ENCODE data around the gene MRPL44. TPM values are rescaled to one million over a fixed set of nuclear protein-coding genes. Genes with fewer than 3 reads are reported as not detected.
A peak's percentile ranks its signal among the peaks of the same experiment; 100 is the strongest.
"Not testable (repeated sequence)": the region's sequence is repeated elsewhere in the genome, so short reads cannot be mapped to it uniquely, and the experiment has no call there.

Gene MRPL44
- total RNA-seq, 1 donor = 69.6 TPM

DNA sequence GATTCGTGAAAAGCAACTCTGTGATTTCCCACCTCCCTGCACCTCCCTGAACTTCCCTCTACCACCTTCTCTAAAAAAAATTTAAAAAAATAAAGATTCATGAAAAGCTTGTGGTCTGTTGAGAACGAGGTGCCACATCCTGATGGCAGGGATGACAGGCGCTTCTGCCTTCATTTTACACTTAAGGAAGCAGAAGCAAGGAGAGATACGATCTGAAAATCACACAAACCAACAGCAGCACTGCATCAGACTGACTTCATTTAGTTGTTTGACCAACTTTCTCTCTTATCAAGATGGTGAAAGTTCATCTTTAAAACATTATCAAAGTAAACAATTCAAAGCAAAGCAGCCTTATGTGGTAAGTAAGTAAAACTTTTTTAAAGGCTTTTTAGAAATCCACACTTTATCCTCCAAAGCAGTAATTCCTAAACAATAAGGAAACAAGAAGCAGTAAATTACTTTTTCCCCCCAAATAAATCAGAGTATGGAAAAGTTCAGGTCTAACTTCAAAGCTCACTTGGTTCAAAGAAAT is 27.6 kb upstream of the MRPL44 start:
- H3K9me3 ChIP-seq (ENCODE audit: low read depth, low read length) = no peaks in the 10 kb centered on the region
- H3K4me1 ChIP-seq (ENCODE audit: insufficient read depth, low read length) = peaks cover 50% of the 10 kb centered on the region
- H3K4me3 ChIP-seq (ENCODE audit: low read length) = no peak overlapping the region
- H3K27me3 ChIP-seq (ENCODE audit: insufficient read depth, low read length) = no peaks in the 10 kb centered on the region

- Histone ChIP-seq H3K4me1 (ENCODE audit: insufficient read depth, low read length) (peaks cover 53% of the 10 kb centered on the region), H3K9me3 (ENCODE audit: low read depth, low read length) (no peaks in the 10 kb centered on the region), H3K4me3 (ENCODE audit: low read length) (no peak overlapping the region), H3K27me3 (ENCODE audit: insufficient read depth, low read length) (no peaks in the 10 kb centered on the region)
These were observed 26.9 kb upstream of the MRPL44 start for GRCh38 chr2:223930103-223930976.

DNA sequence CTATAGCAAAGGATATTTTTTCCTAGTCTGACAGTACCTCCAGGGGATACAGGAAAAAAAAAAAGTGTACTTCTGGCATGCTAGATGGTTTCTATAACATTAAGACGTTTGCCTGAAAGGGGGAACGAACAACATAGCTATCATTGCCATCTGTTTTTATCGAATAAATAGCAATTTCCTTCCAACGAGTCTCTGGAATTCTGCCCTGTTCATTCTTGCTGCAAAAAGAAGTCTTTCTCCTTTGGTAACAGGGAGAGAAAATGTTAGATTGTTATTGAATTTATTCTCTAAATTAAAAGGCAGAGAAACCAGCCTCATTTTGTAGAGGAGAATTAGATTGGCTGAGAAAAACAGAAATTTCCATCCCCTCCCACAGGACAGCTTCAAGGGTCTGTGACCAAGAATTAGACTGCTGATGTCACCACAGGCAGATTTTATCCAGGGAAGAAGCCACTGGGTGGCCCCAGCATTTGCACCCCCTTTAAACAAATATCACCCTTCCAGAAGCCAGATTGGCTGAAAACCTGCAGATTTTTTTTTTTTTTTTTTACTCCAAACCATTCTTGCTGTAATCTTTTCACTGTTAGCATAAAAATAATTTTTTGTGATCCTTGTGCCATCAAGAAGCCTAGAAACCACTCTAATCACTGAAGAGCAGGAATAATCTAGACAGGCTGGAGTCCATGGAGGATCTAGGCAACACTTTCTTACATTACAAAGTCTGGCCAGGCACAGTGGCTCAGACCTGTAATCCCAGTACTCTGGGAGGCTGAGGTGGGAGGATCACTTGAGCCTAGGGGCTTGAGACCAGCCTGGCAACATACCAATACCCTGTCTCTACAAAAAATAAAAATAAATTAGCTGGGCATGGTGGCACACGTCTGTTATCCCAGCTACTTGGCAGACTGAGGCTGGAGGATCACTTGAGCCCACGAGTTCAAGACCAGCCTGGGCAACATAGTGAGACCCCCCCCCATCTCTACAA is 24.2 kb upstream of the MRPL44 start:
- H3K9me3 ChIP-seq (ENCODE audit: low read depth, low read length) = no peaks in the 10 kb centered on the region
- H3K4me1 ChIP-seq (ENCODE audit: insufficient read depth, low read length) = peaks cover 60% of the 10 kb centered on the region

GRCh38 chr2:223934870-223935269 is 22.4 kb upstream of the MRPL44 start:
- Histone ChIP-seq H3K4me3 (ENCODE audit: low read length) (no peak overlapping the region), H3K9me3 (ENCODE audit: low read depth, low read length) (no peaks in the 10 kb centered on the region), H3K27me3 (ENCODE audit: insufficient read depth, low read length) (no peaks in the 10 kb centered on the region), H3K4me1 (ENCODE audit: insufficient read depth, low read length) (peaks cover 58% of the 10 kb centered on the region)

More for the DNA sequence above, 24.2 kb upstream of the MRPL44 start:
- H3K27me3 ChIP-seq (ENCODE audit: insufficient read depth, low read length) = no peaks in the 10 kb centered on the region
- H3K4me3 ChIP-seq (ENCODE audit: low read length) = no peak overlapping the region

DNA sequence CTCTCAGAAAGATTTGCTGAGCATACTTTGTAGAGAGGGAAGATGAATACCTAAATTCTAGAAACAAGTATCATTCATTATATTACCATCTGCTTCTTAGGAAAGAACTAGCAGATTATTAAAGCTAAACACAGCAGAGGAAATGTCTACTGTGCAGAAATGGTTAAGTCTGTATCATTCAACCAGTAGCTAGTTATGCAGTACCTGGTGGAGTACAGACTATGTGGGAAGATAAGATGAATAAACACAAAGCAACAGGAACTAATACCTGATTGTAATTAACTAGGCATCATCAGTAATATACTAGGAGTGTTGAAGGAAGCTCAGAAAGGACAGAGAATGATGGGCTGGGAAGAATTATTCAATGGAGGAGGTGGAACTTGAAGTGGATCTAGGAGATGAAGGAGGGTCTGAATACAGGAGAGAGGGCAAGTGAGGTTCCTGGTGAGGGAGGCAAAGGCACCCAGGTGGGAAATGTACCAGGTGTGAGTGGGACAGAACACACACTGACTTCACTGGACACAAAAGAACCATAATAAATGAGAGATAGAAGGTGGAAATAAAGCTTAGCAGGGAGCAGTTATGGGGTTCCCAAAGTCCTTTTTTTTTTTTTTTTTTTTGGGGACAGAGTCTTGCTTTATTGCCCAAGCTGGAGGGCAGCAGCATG is 21.7 kb upstream of the MRPL44 start:
- Histone ChIP-seq H3K4me1 (ENCODE audit: insufficient read depth, low read length) (peaks cover 51% of the 10 kb centered on the region), H3K4me3 (ENCODE audit: low read length) (no peak overlapping the region), H3K9me3 (ENCODE audit: low read depth, low read length) (no peaks in the 10 kb centered on the region), H3K27me3 (ENCODE audit: insufficient read depth, low read length) (no peaks in the 10 kb centered on the region)

DNA sequence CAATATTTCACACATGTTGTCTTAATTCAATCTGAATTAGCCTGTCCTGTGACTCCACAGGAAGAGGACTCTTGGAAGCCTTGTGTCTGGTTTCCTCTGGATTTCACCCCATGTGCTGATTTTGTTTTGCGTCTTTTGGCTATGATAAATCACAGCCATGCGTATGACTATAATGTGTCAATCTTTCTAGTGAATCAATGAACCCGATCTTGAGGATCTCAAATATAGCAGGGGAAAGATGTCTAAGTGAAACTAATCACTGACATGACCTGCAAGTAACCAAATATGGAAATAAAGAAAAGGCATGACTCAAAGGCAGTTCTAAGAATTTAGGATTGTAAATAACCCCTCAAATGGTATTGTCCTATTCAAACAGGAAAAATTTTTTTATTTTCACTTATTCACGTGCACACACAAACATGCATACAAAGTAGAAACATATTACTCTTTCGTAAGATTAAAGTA is 20.4 kb upstream of the MRPL44 start:
- no peaks in the 10 kb centered on the region for H3K9me3 ChIP-seq (ENCODE audit: low read depth, low read length)
- peaks cover 51% of the 10 kb centered on the region for H3K4me1 ChIP-seq (ENCODE audit: insufficient read depth, low read length)
- H3K4me3 ChIP-seq (ENCODE audit: low read length) = no peak overlapping the region
- H3K27me3 ChIP-seq (ENCODE audit: insufficient read depth, low read length) = no peaks in the 10 kb centered on the region

DNA sequence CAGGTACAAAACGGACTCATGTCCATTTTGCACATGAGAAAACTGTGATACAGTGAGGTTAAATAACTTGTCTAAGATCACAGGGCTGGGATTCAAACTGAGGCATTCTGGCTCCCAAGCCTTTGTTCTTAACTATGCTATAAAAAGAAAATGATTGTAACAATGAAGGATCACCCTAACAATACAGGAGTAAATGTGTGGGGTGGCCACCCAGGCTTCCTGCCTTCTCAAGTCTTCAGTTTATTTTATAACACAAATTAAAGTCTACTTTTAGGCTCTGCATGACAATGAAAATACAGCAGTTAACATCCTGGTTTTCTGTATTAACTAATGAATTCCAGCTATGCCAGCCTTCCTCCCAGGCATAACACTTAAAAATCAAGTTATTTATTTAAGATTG is 19.7 kb upstream of the MRPL44 start:
- no peak overlapping the region for H3K4me3 ChIP-seq (ENCODE audit: low read length)
- H3K4me1 ChIP-seq (ENCODE audit: insufficient read depth, low read length) = peaks cover 55% of the 10 kb centered on the region
- no peaks in the 10 kb centered on the region for H3K27me3 ChIP-seq (ENCODE audit: insufficient read depth, low read length)
- H3K9me3 ChIP-seq (ENCODE audit: low read depth, low read length) = no peaks in the 10 kb centered on the region

GRCh38 chr2:223939438-223939837 is 17.8 kb upstream of the MRPL44 start:
- not testable (repeated sequence) for H3K4me3 ChIP-seq (ENCODE audit: low read length); H3K27me3 ChIP-seq (ENCODE audit: insufficient read depth, low read length); H3K9me3 ChIP-seq (ENCODE audit: low read depth, low read length)
- peaks cover 57% of the 10 kb centered on the region for H3K4me1 ChIP-seq (ENCODE audit: insufficient read depth, low read length)

DNA sequence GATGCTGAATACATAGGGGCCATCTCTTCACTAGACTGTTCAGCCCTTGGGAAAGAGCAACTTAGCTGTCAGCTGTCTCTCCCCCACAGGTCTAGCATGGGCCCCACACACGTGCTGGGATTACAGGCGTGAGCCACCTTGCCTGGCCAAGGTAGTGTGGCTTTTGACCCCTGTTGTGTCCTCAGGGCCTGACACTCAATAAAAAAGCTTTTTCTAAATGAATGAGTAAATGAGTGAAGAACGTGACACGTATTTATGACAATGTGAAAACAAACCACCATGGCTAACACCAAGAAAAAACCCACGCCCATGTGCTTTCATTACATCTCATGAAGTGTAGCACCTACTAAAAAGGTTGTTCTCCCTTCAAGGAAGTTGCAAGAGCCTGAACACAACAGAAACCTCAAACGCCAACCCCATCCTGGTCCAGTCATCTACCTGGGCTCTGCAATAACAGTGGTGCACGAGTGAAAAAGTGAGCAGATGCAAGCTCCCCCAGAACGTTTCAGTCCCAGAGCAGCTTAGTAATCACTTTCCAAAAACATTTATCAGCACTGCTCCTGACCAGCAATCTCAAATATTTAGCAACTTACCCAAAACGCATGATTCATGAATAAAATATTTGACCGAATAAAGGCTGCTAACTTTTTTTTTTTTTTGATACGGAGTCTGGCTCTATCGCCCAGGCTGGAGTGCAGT is 15.5 kb upstream of the MRPL44 start:
- H3K27me3 ChIP-seq (ENCODE audit: insufficient read depth, low read length) = no peaks in the 10 kb centered on the region
- H3K4me3 ChIP-seq (ENCODE audit: low read length) = no peak overlapping the region
- peaks cover 58% of the 10 kb centered on the region for H3K4me1 ChIP-seq (ENCODE audit: insufficient read depth, low read length)
- H3K9me3 ChIP-seq (ENCODE audit: low read depth, low read length) = no peaks in the 10 kb centered on the region

DNA sequence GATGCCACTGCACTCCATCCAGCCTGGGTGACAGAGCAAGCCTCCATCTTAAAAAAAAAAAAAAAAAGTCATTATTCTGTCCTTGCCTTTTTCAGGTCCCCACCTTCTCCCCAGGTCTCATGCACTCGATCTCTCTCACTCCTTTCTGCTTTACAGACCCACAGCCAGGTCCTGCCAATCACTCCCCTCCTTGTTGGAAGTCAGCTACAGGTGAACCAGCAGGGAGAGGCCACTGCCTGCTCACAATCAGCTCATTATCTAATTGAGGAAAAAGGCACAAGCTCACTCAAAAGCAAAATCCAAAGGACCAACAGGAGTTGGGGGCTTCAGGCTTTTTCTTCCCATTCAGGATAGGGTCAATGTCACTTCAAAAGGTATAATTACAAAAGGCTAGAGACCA is 14.1 kb upstream of the MRPL44 start:
- no peaks in the 10 kb centered on the region for H3K9me3 ChIP-seq (ENCODE audit: low read depth, low read length)
- H3K27me3 ChIP-seq (ENCODE audit: insufficient read depth, low read length) = no peaks in the 10 kb centered on the region
- no peak overlapping the region for H3K4me3 ChIP-seq (ENCODE audit: low read length)
- peaks cover 52% of the 10 kb centered on the region for H3K4me1 ChIP-seq (ENCODE audit: insufficient read depth, low read length)

DNA sequence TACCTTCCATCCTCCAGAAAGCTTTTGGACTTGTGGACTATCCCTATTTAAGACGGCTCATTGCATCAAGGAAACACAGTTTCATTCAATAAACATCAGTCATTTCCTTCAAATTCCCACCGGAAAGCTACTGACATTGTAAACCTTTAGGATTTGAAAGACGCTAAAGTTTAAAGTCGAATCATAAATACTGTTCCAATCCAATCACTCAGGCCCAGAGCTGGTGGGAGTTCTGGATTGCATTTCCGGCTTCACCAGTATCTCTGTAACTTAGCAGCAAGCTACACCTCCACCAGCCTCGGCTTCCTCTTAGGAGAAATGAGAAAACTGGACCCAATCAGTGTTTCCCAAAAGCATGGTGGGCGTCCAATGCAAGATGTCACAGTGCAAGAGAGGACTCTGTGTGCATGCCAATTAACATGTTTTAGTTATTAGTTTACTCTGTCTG is 13.7 kb upstream of the MRPL44 start:
- peaks cover 51% of the 10 kb centered on the region for H3K4me1 ChIP-seq (ENCODE audit: insufficient read depth, low read length)
- peak overlapping the region; percentile 88 for H3K4me3 ChIP-seq (ENCODE audit: low read length)
- H3K27me3 ChIP-seq (ENCODE audit: insufficient read depth, low read length) = no peaks in the 10 kb centered on the region
- no peaks in the 10 kb centered on the region for H3K9me3 ChIP-seq (ENCODE audit: low read depth, low read length)

- no peaks in the 10 kb centered on the region for H3K27me3 ChIP-seq (ENCODE audit: insufficient read depth, low read length)
- peak overlapping the region; percentile 88 for H3K4me3 ChIP-seq (ENCODE audit: low read length)
- H3K4me1 ChIP-seq (ENCODE audit: insufficient read depth, low read length) = peaks cover 45% of the 10 kb centered on the region
- no peaks in the 10 kb centered on the region for H3K9me3 ChIP-seq (ENCODE audit: low read depth, low read length)
These were observed 13.0 kb upstream of the MRPL44 start for GRCh38 chr2:223944166-223944702.

DNA sequence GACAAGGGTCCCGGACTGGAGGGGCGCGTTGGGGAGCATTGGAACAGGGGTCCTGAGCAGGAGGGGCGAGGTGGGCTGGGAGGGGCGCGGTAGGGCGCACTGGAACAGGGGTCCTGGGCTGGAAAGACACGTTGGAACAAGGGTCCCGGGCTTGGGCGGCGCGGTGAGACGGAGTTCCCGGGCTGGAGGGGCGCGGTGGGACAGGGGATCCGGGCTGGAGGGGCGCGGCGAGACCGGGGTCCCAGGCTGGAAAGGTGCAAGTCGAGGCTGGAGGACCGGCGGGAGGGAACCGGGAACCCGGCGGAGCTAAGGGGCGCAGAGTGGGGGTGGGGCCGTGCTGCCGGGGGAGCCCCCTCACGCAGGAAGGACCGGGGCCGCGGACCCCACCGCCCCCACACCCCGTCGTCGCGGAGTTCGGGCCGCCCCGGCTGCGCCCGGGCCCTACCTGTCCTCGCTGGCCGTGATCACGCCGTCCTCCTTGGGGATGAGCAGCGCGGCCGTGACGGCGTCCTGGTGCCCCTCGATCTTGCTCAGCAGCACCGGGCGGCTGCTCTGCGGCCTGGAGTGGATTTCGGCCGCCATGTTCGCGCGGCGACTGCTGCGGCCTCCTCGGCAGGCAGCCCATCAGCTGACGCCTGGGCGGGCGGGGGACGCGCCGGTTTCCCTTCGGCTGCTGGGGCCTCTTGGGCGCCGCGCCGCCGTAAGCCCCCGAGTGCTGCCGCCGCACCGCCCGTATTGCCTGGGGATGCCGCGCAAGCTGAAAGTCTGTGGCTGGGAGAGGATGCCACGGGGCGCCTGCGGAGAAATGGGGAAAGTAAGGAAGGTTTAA is 12.3 kb upstream of the MRPL44 start, which contains the start of gene WDFY1:
TSS of gene WDFY1 (minus strand) at position 633 of the 829 bp plus-strand sequence. CDS start at position 582, 51 bp downstream.
- Histone ChIP-seq H3K27me3 (ENCODE audit: insufficient read depth, low read length) (no peaks in the 10 kb centered on the region), H3K9me3 (ENCODE audit: low read depth, low read length) (no peaks in the 10 kb centered on the region), H3K4me3 (ENCODE audit: low read length) (peak within 1 kb of the TSS; percentile 88), H3K4me1 (ENCODE audit: insufficient read depth, low read length) (peaks cover 40% of the 10 kb centered on the region)
